Uterus (tissue), 2 donors: ENCODE measurements around the gene MYOD1.

Experiments used
- POLR2A ChIP-seq, 2 donors: fragments of 450-650 bp; IDR thresholded peaks; one replicate each; pipeline ENCODE4 v1.6.1; 2016; ENCODE audit warnings: antibody characterized with exemption in 2 of 2, mild to moderate bottlenecking in 1 of 2, moderate library complexity in 1 of 2
- TF ChIP-seq, protein P1 (sequence below), 4 experiments: fragments of 200-600 bp in 2 of 4; fragments of 450-650 bp in 2 of 4; sonication (generic) in 2 of 4; IDR thresholded peaks; one replicate each; pipeline ENCODE4 v1.5.1; 2016 to 2019; ENCODE audit warnings: antibody characterized with exemption in 4 of 4, mild to moderate bottlenecking in 2 of 4, moderate library complexity in 1 of 4

DNA sequence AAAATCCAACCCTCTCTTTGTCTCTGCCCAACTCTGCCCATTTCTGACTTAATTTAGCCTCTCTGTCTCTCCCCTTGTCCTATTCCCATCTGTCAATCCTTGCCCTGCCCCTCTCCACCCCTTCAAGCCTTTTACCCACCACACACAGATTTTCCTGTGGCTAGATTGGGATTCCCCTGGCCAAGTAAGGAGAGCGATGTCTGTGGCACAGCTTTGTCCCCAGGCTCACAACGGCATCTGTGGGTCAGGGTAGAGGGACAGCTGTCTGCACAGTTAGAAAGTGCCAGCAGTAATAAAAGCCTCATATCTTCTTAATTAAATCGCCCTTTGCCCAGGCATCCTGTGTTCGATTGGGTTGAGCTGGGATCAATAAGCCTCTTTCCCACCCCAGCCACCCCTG is 13.9 kb downstream of the MYOD1 start:
- TF ChIP-seq, protein P1, sequence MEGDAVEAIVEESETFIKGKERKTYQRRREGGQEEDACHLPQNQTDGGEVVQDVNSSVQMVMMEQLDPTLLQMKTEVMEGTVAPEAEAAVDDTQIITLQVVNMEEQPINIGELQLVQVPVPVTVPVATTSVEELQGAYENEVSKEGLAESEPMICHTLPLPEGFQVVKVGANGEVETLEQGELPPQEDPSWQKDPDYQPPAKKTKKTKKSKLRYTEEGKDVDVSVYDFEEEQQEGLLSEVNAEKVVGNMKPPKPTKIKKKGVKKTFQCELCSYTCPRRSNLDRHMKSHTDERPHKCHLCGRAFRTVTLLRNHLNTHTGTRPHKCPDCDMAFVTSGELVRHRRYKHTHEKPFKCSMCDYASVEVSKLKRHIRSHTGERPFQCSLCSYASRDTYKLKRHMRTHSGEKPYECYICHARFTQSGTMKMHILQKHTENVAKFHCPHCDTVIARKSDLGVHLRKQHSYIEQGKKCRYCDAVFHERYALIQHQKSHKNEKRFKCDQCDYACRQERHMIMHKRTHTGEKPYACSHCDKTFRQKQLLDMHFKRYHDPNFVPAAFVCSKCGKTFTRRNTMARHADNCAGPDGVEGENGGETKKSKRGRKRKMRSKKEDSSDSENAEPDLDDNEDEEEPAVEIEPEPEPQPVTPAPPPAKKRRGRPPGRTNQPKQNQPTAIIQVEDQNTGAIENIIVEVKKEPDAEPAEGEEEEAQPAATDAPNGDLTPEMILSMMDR (IDR thresholded peaks at IDR 0.05), result no peak
- TF ChIP-seq POLR2A (IDR thresholded peaks at IDR 0.05), result no peak
